Measurements from ENCODE around the gene CATSPERZ. TPM values are rescaled to one million over a fixed set of nuclear protein-coding genes. Genes with fewer than 3 reads are reported as not detected.
"Not testable (repeated sequence)": the region's sequence is repeated elsewhere in the genome, so short reads cannot be mapped to it uniquely, and the experiment has no call there.

Gene CATSPERZ
- total RNA-seq, 1 donor from 2014 or later = not detected

DNA sequence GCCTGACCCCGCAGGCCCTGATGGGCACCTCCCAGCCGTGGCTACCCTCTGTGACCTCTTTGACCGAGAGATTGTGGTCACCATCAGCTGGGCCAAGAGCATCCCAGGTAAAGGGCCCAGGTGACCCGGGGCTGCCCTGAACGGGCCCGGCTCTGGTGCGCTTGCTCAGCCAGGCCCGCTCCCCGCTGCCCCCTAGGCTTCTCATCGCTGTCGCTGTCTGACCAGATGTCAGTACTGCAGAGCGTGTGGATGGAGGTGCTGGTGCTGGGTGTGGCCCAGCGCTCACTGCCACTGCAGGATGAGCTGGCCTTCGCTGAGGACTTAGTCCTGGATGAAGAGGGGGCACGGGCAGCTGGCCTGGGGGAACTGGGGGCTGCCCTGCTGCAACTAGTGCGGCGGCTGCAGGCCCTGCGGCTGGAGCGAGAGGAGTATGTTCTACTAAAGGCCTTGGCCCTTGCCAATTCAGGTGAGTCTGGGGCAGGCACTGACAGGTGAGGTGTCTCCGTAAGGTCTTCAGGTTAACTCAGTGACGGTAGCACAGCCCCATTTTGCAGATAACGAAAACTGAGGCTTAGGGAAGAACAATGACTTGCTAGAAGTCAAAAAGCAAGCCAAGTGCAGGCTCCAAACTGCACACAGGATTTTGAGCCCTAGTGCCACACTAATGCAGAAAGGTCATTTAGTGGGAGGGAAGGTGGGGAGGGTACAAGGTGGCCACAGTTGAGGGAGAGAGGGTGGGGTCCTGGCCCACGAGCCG is 14.8 kb downstream of the CATSPERZ start:
- intact Hi-C loops (cut with micrococcal nuclease) = no loop called here
- DNase-seq (no peak), ATAC-seq (no peak)

DNA sequence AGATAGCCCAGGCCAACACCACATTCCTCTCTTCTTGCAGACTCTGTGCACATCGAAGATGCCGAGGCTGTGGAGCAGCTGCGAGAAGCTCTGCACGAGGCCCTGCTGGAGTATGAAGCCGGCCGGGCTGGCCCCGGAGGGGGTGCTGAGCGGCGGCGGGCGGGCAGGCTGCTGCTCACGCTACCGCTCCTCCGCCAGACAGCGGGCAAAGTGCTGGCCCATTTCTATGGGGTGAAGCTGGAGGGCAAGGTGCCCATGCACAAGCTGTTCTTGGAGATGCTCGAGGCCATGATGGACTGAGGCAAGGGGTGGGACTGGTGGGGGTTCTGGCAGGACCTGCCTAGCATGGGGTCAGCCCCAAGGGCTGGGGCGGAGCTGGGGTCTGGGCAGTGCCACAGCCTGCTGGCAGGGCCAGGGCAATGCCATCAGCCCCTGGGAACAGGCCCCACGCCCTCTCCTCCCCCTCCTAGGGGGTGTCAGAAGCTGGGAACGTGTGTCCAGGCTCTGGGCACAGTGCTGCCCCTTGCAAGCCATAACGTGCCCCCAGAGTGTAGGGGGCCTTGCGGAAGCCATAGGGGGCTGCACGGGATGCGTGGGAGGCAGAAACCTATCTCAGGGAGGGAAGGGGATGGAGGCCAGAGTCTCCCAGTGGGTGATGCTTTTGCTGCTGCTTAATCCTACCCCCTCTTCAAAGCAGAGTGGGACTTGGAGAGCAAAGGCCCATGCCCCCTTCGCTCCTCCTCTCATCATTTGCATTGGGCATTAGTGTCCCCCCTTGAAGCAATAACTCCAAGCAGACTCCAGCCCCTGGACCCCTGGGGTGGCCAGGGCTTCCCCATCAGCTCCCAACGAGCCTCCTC is 15.7 kb downstream of the CATSPERZ start:
- intact Hi-C loops (cut with micrococcal nuclease) = not testable (repeated sequence)

DNA sequence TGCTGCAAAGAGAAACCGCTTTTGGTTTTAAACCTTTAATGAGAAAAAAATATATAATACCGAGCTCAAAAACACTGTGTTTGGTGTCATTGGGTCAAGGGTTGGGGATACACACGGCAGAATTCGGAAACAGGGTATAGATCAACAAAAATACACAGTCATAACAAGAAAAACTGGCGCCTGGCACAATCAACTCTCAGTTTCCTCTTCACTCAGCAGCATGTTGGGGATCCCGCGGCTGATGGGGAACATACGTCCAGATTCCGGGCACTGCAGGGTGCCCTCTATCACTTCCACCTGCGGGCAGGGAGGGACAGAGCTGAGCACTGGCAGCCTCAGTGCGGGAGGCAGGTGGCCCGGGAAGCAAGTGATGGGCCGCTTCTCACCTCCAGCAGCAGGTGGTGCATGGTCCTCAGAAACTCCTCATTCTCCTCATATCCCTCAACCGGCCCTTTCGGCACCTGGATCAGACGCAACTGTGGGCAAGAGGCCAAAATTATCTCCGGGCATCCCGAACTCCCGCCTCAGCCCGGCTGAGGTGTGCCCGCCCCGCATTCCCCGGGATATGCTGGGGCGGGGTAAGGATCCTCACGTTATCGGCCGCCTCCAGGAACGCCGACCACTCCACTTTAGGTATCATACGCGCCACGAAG is 16.6 kb downstream of the CATSPERZ start:
- intact Hi-C loops (cut with micrococcal nuclease) = no loop called here
- DNase-seq = no peak
- ATAC-seq = no peak

More for the DNA sequence above, 15.7 kb downstream of the CATSPERZ start:
- ATAC-seq = not testable (repeated sequence)
- peak; percentile 30 for DNase-seq

DNA sequence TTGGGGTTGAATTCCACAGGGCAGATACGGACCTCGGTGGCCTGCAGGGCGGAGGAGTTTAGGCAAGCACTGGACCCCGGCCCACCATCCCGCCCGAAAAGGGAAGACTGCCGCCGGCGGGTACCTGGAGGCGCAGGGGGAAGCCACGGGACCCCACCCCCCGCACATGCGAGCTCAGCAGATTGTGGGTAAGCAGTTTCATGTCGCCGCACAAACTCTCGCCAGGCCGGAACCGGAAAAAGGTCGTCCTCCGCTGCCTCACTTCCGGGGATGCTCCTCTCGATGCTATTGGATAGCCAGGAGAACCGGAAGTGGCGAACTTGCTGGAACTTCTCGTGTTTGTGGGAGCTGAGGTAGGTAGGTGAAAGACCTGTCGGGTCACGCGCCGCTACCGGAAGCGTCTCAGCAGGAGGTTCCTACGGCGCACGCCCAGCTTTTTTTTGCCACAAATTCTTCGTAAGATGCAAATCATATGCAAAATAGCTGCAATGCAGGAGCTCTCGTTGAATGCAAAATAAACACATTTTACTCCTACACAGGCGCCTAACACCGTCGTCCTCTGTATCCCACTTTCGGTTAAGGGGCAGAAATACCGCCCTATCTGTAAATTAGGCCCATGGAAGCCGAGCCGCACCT is 17.3 kb downstream of the CATSPERZ start, which contains the start of gene TRMT112:
TRMT112 (minus strand) TSS at position 235 of the 636 bp plus-strand sequence; CDS start at position 202, 33 bp downstream.
- ATAC-seq (peak; percentile 81), DNase-seq (peak; percentile 94)
- intact Hi-C loops (cut with micrococcal nuclease) = no loop called here

DNA sequence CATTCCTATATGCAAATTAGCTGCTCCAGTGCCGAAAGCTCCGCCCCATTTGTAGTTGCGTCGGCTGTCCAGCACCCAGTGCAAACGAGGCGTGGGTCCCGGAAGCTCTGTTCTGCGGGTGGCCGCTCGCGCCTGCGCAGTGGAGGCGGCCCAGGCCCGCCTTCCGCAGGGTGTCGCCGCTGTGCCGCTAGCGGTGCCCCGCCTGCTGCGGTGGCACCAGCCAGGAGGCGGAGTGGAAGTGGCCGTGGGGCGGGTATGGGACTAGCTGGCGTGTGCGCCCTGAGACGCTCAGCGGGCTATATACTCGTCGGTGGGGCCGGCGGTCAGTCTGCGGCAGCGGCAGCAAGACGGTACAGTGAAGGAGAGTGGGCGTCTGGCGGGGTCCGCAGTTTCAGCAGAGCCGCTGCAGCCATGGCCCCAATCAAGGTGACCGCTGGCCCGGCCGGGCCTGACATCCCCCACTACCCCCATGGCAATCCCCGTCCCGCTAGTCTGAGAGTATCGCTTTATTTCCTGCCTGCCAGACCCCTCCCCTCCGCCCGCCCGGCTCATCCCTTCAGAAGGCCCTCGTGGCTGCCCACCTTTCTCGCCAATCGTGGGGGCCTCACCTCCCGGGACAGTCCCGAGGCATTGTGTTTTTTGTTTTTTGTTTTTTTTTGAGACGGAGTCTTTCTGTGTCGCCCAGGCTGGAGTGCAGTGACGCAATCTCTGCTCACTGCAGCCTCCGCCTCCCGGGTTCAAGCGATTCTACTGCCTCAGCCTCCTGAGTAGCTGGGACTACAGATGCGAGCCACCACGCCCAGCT is 18.0 kb downstream of the CATSPERZ start, which contains the start of gene PRDX5:
PRDX5 (plus strand) TSS at position 161 of the 805 bp plus-strand sequence; CDS start at position 256, 95 bp downstream.
- intact Hi-C loops (cut with micrococcal nuclease) = no loop called here
- peak; percentile 90 for ATAC-seq
- peak; percentile 98 for DNase-seq

DNA sequence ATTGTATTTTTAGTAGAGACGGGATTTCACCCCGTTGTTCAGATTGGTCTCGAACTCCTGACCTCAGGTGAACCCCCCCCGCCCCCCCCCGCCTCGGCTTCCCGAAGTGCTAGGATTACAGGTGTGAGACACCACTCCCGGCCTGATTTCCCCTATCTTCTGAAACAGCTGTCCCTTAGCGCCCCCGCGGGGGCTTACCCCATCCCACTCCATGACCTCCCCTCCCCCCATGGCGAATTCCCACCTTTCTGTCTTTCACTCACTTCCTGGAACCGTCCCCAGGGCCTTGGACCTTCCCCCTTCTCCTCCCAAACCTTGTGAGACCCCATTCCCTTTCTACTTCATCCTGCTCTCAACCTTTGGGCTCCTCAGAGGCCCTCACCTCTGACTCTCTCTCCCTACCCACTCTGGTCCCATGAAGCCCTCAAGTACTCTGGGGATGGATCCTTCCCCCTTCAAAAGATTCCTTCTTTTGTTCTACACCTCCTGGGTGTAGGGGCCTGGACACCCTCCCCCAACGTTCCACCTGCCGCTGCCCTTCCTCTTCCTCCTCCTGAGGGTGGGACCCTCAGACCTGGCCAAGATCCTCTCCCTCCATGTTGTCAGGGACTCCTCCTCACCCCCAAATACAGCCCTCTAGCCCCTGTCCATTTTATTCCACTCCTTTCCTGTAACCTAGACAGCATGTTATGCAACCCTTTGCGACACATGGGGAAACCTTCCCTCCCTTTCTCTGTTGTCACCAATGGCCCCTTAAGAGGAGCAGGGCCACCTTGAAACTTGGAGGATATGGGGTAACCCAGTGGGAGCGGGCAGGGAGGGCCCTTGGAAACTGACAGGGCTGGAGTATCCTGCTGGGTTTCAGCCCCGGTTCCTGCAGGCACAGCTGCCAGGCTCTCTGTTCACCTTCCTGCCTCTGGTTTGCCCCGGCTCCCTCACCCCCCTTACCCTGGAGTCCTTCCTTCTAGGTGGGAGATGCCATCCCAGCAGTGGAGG is 18.9 kb downstream of the CATSPERZ start:
- no peak for ATAC-seq
- intact Hi-C loops (cut with micrococcal nuclease) = no loop called here
- DNase-seq = peak; percentile 44

DNA sequence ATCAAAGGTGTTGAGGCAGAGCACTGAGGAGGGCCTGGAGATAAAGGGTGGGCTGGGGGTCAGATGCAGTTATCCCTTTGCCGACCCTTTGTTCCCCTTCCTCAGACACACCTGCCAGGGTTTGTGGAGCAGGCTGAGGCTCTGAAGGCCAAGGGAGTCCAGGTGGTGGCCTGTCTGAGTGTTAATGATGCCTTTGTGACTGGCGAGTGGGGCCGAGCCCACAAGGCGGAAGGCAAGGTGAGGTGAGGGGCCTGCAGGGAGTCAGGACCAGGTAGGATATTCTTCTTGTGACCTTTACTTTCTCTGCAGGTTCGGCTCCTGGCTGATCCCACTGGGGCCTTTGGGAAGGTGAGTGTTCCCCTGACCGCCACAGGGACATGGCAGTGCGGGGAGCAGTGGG is 20.4 kb downstream of the CATSPERZ start:
- ATAC-seq (no peak), DNase-seq (no peak)
- intact Hi-C loops (cut with micrococcal nuclease) = no loop called here

DNA sequence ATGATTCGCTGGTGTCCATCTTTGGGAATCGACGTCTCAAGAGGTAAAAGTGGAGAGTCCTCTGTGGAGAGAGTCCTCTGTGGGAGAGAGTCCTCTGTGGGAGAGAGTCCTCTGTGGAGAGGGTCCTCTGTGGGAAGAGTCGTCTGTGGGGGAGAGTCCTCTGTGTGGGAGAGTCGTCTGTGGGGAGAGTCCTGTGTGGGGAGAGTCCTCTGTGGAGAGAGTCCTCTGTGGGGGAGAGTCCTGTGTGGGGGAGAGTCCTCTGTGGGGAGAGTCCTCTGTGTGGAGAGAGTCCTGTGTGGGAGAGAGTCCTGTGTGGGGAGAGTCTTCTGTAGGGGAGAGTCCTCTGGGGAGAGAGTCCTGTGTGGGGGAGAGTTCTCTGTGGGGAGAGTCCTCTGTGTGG is 20.9 kb downstream of the CATSPERZ start:
- DNase-seq = no peak
- ATAC-seq = no peak
- intact Hi-C loops (cut with micrococcal nuclease) = no loop called here

DNA sequence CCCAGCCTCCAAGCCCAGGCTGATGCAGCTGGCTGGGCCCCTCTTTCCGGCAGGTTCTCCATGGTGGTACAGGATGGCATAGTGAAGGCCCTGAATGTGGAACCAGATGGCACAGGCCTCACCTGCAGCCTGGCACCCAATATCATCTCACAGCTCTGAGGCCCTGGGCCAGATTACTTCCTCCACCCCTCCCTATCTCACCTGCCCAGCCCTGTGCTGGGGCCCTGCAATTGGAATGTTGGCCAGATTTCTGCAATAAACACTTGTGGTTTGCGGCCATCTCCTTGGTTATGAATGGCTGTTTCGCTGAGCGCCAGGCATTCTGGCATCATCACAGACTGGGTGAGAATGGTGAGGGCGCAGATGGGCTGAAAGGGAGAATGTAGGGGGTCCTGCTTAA is 21.4 kb downstream of the CATSPERZ start:
- ATAC-seq (no peak), DNase-seq (no peak)
- intact Hi-C loops (cut with micrococcal nuclease) = no loop called here

DNA sequence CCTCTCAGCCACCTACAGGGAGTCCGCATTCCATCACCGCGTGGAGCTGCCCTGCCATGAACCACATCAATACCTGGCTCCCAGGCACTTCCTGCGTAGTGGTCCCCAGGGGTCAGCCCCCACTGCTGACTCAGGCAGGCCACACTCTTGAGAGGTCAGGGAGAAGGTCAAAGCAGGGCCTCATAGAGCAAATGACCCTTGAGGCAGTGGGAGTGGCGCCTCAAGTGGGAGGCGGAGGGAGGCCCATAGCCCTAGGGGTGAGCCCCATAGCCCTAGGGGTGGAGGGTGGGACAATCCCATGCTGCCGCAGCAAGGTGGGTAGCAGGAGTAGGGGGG is 22.7 kb downstream of the CATSPERZ start:
- ATAC-seq = no peak

DNA sequence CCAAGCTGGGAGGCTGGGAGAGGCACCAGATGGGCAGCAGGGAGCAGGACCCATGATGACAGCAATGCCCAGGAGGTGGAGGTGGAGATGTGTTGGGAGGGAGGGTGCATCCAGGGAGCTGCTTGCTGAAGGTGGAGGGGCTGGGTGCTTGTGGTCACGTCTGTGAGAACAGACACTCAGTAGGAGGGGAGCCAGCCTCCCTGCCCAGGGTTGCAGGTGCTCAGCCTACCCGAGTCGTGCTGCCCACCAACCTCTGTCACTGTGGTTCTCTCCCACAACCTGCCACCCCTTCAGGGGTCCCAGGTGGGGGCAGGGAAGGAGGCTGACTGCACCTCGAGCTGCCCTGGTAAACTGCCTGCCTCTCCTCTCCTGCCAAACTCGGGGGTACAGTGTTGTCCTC is 23.2 kb downstream of the CATSPERZ start:
- no peak for ATAC-seq
- intact Hi-C loops (cut with micrococcal nuclease) = no loop called here
- no peak for DNase-seq

More for the DNA sequence above, 22.7 kb downstream of the CATSPERZ start:
- intact Hi-C loops (cut with micrococcal nuclease) = no loop called here
- DNase-seq = no peak

DNA sequence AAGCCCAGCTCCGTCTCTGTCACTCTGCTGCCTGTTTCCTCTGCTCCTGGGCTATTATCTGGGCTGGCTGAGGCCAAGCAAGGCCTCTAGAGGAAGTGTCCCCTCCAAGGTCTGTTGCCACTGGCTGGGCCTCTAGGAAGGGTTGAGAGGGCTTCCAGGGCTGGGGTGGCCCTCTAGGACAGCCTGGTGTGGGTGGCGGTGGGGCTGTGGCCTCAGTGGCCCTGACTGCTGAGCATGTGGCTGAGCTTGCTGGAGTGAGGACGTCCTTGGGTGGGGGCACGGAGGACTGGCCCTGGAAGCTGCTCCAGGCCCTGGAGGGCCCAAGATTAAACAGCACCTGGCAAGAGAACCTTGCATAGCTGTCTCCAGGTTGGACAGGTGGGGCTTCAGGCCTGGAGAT is 23.8 kb downstream of the CATSPERZ start:
- ATAC-seq; intact Hi-C loops (cut with micrococcal nuclease); DNase-seq: not testable (repeated sequence)

DNA sequence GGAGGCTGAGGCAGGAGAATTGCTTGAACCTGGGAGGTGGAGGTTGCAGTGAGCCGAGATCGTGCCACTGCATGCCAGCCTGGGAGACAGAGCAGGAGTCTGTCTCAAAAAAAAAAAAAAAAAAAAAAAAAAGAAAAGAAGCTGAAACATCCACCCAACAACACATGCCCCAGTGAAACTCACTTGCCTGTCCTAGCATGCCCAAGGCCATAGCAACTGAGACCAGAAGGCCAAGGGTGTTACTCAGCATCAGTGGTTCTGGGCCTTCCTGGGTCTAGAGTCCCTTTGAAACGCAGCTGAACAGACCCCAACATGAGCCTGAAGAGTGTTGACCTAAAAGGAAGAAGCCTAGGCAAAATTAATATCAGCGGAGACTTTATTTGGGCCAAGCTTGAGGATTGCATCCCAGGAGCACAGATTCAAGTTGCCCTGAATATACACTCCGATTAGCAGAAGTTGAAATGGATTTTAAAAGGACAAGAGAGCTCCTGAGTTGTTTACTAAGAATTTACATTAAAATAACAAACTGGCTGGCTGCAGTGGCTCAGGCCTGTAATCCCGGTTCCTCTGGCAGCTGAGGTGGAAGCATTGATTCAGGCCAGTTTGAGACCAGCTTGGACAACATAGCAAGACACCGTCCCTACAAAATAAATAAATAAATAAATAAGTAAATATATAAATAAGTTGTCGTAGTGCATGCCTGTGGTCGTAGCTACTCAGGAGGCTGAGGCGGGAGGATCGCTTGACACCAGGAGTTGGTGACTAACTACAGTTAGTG is 24.7 kb downstream of the CATSPERZ start:
- ATAC-seq (no peak), DNase-seq (no peak)
- intact Hi-C loops (cut with micrococcal nuclease) = no loop called here

DNA sequence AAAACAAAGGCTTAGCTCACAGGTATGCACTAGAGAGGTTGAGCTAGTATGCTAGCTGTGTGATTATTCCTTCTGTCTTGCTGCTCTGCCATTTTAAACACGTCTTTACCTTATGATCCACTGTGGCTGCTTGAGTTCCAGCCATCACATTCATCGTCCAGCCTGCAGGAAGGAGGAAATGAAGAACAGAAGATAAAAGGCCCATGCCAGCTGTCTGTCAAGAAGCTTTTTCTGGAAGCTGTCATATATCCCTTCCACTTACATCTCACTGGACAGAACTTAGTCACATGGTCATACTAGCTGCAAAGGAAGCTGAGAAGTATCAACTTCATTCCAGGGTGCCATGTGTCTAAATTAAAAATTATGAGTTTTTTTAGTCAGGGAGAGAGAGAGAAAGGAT is 27.2 kb downstream of the CATSPERZ start:
- ATAC-seq = no peak
- DNase-seq = no peak

DNA sequence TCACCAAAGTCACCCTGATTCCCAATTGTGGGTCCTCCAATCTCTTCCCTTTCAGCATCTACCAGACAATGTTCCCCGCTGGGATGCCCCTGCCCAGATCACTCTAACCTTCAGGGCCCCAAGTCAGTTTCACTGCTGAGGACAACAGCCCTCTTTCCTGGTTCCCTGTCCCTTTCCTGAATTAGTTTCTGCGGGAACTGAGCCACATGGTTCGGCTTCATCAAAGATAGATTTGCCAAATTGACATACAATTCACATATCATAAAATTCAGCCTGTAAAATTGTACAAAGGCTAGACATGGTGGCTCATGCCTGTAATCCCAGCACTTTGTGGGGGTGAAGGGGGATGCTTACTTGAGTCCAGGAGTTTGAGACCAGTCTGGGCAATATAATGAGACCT is 27.8 kb downstream of the CATSPERZ start:
- DNase-seq = no peak
- intact Hi-C loops (cut with micrococcal nuclease) = no loop called here
- no peak for ATAC-seq

More for the DNA sequence above, 27.2 kb downstream of the CATSPERZ start:
- intact Hi-C loops (cut with micrococcal nuclease) = no loop called here

DNA sequence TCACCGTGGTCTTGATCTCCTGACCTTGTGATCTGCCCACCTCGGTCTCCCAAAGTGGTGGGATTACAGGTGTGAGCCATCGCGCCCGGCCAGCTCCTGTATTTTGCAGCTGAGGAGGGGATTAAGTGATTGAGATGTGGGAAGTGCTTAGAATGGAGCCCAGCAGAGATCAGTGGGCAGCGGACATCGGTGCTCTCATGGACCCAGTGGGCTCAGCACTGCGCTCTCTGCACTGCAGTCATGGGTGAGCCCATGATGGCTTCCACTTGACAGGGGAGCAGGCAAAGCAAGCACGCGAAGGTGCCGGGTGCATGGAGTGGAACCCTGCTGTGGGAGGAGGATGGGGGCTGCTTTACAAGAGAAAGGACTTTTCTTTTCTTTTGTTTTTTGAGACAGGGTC is 30.7 kb downstream of the CATSPERZ start:
- DNase-seq (no peak), ATAC-seq (no peak)
- intact Hi-C loops (cut with micrococcal nuclease) = no loop called here
